K562 (cell line): ENCODE measurements around the gene CCSAP. TPM values are rescaled to one million over a fixed set of nuclear protein-coding genes. Genes with fewer than 3 reads are reported as not detected.

Experiments
- COPS2 ChIP-seq: fragments of 450-650 bp; conservative IDR thresholded peaks from 2 replicates; pipeline ENCODE4 v1.6.1; 2016; ENCODE audit warnings: mild to moderate bottlenecking, moderate library complexity
- CSDE1 ChIP-seq, 2 experiments: fragments of 450-650 bp; IDR thresholded peaks; 2 replicates each; pipeline ENCODE4 v1.6.1; 2016; ENCODE audit warnings: mild to moderate bottlenecking in 1 of 2
- DLX4 ChIP-seq: fragments of 250-450 bp; sonication (Bioruptor Pico); IDR thresholded peaks from 2 replicates; pipeline ENCODE4 v1.6.1; 2021; ENCODE audit warnings: mild to moderate bottlenecking
- GMEB1 ChIP-seq: fragments of 250-450 bp; sonication (Bioruptor Pico); IDR thresholded peaks from 2 replicates; pipeline ENCODE4 v1.4.0; 2020; ENCODE audit warnings: mild to moderate bottlenecking
- HMG20B ChIP-seq: fragments of 250-450 bp; sonication (Bioruptor Pico); IDR thresholded peaks from 2 replicates; pipeline ENCODE4 v1.5.0; 2021; ENCODE audit warnings: mild to moderate bottlenecking
- ID3 ChIP-seq, 2 experiments: fragments of 250-450 bp in 1 of 2; fragments of 450-650 bp in 1 of 2; sonication (Bioruptor Pico) in 1 of 2; IDR thresholded peaks; 2 replicates each; pipeline versions ENCODE4 v1.6.1 to v1.8.0; 2016 to 2021; ENCODE audit warnings: mild to moderate bottlenecking in 2 of 2, moderate library complexity in 2 of 2, missing compliant biosample characterization in 1 of 2, missing genetic modification characterization in 1 of 2
- PTTG1 ChIP-seq: fragments of 450-650 bp; IDR thresholded peaks from 2 replicates; pipeline ENCODE4 v1.6.1; 2016; ENCODE audit warnings: low read depth, mild to moderate bottlenecking, missing genetic modification characterization, missing compliant biosample characterization
- RFX5 ChIP-seq: IDR thresholded peaks from 2 replicates; pipeline ENCODE4 v1.6.1; 2011; ENCODE audit warnings: low read depth, mild to moderate bottlenecking, improper control_type of control experiment, low read length
- SMARCA5 ChIP-seq: fragments of 450-650 bp; IDR thresholded peaks from 2 replicates; pipeline ENCODE4 v1.6.1; 2016
- SMC3 ChIP-seq: conservative IDR thresholded peaks from 2 replicates; pipeline ENCODE4 v1.6.1; 2011; ENCODE audit warnings: low read depth, low read length, improper control_type of control experiment; ENCODE audit not compliant: insufficient read depth
- TGIF2 ChIP-seq: sonication (generic); formaldehyde crosslinking; IDR thresholded peaks from 2 replicates; pipeline ENCODE4 v1.8.1; 2022; ENCODE audit warnings: mild to moderate bottlenecking, missing genetic modification reagents, moderate library complexity
- TOE1 ChIP-seq, 2 experiments: fragments of 450-650 bp in 1 of 2; sonication (generic) in 1 of 2; formaldehyde crosslinking in 1 of 2; IDR thresholded peaks; 2 replicates each; pipeline versions ENCODE4 v1.7.1 to v1.8.0; 2016 to 2022; ENCODE audit warnings: borderline replicate concordance in 2 of 2, mild to moderate bottlenecking in 2 of 2, antibody characterized with exemption in 1 of 2, inconsistent platforms in 1 of 2, low read depth in 1 of 2, missing genetic modification reagents in 1 of 2, moderate library complexity in 1 of 2
- UBTF ChIP-seq, 2 experiments: IDR thresholded peaks; 2 replicates each; pipeline ENCODE4 v1.6.1; 2012; ENCODE audit warnings: improper control_type of control experiment in 2 of 2, low read depth in 2 of 2, low read length in 2 of 2, borderline replicate concordance in 1 of 2
- ZBTB7A ChIP-seq: IDR thresholded peaks from 2 replicates; pipeline ENCODE4 v1.6.1; 2011; ENCODE audit warnings: low read depth, mild to moderate bottlenecking, low read length, moderate library complexity, borderline replicate concordance; ENCODE audit not compliant: control insufficient read depth
- ZFP1 ChIP-seq: fragments of 450-650 bp; formaldehyde crosslinking; IDR thresholded peaks from 2 replicates; pipeline ENCODE4 v1.4.0; 2020; ENCODE audit warnings: mild to moderate bottlenecking, mixed read lengths
- ZNF592 ChIP-seq: fragments of 450-650 bp; IDR thresholded peaks from 2 replicates; pipeline ENCODE4 v1.6.1; 2017; ENCODE audit warnings: antibody characterized with exemption, mild to moderate bottlenecking
- polyA plus RNA-seq, 8 experiments: library from polyadenylated mRNA; depleted of rRNA in 4 of 8; stranded (reverse) in 5 of 8; unstranded in 3 of 8; fragments of >200 nt; fragmentation: Nextera tagmentation in 2 of 8; fragmentation: Illumina TruSeq in 1 of 8; extraction: Ambion mirVana in 2 of 8; extraction: Trizol in 1 of 8; gene quantifications; 2 replicates each; pipeline versions ENCODE4 v1.2.1 to v1.2.3, GENCODE V29; 2011 to 2014; ENCODE audit warnings: inconsistent platforms in 1 of 8, missing spikeins in 1 of 8
- total RNA-seq, 7 experiments: library from RNA; depleted of rRNA in 6 of 7; stranded (reverse); fragments of >200 nt in 6 of 7; fragmentation: Illumina TruSeq in 2 of 7; extraction: Trizol in 2 of 7; gene quantifications; 2 replicates each; pipeline versions ENCODE4 v1.2.1 to v1.2.3, GENCODE V29; 2011 to 2021; ENCODE audit warnings: low replicate concordance in 1 of 7

The CCSAP gene
- total and polyA plus RNA-seq, 9 of the 15 experiments (the other 6 are each of a cell fraction or from before 2014, with no cell fraction given): 3.6 to 15.9 (median 9.5) TPM

- TF ChIP-seq ZNF592 (peak; percentile 76), SMARCA5 (no peak), CSDE1 (IDR thresholded peaks at IDR 0.05) (no peak), SMC3 (no peak), RFX5 (no peak), UBTF (IDR thresholded peaks at IDR 0.05; ENCODE audit: borderline replicate concordance in 1 of 2, low read depth in 2 of 2, low read length in 2 of 2) (peak; percentile 70 to 91; a peak in 3 of 4 replicates), DLX4 (CRISPR knock-in tag) (no peak), TOE1 (IDR thresholded peaks at IDR 0.05; ENCODE audit: borderline replicate concordance) (no peak), TOE1 (CRISPR knock-in tag; IDR thresholded peaks at IDR 0.05; ENCODE audit: borderline replicate concordance, low read depth) (no peak), ID3 (CRISPR knock-in tag; IDR thresholded peaks at IDR 0.05) (no peak), ID3 (tag; IDR thresholded peaks at IDR 0.05) (peak; percentile 87), ZBTB7A (peak; percentile 94), GMEB1 (CRISPR knock-in tag) (peak; percentile 20; the same call in 1 of the 2 replicates), HMG20B (CRISPR knock-in tag) (no peak), PTTG1 (tag) (no peak), TGIF2 (CRISPR knock-in tag) (peak; percentile 43; the same call in 1 of the 2 replicates), ZFP1 (0 out of 2 replicates have a peak, but pooled peaks have one; percentile 54), COPS2 (no peak)
Measured at GRCh38 chr1:229342656-229343569, at the start of gene CCSAP (continued).
